Astrocyte (in vitro differentiated cells and primary cell): Measurements from ENCODE around the gene IGF1.

Experiments
- CTCF ChIP-seq: IDR thresholded peaks from 2 replicates; pipeline ENCODE4 v1.5.1; 2011; ENCODE audit warnings: low read depth, mild to moderate bottlenecking, inconsistent platforms, low read length, moderate library complexity; ENCODE audit not compliant: insufficient read depth
- EZH2 ChIP-seq: IDR thresholded peaks from 2 replicates; pipeline ENCODE4 v1.6.1; 2012; ENCODE audit warnings: mild to moderate bottlenecking, low read length, inconsistent platforms; ENCODE audit not compliant: insufficient read depth

GRCh38 chr12:102444707-102445106 lies 35.7 kb downstream of the IGF1 start:
- TF ChIP-seq CTCF = no peak
- no peak for TF ChIP-seq EZH2
